NCI-H345 treated with DMSO at 0.1 percent for 48 hours (cell line): ENCODE data around the gene AIG1.
"Not testable (repeated sequence)": the region's sequence is repeated elsewhere in the genome, so short reads cannot be mapped to it uniquely, and the experiment has no call there.

ENCODE experiments used
- DNase-seq: peaks from one replicate; lab custom pipeline; 2025; ENCODE audit not compliant: unreplicated experiment; lab: John Stamatoyannopoulos, UW

Gene AIG1

GRCh38 chr6:143160439-143161220 is 99.9 kb downstream of the AIG1 start:
- DNase-seq: no peak

GRCh38 chr6:143163621-143164020 is 102.9 kb downstream of the AIG1 start:
- no peak for DNase-seq

- no peak for DNase-seq
Measured at GRCh38 chr6:143164565-143165105, 103.9 kb downstream of the AIG1 start.

DNA sequence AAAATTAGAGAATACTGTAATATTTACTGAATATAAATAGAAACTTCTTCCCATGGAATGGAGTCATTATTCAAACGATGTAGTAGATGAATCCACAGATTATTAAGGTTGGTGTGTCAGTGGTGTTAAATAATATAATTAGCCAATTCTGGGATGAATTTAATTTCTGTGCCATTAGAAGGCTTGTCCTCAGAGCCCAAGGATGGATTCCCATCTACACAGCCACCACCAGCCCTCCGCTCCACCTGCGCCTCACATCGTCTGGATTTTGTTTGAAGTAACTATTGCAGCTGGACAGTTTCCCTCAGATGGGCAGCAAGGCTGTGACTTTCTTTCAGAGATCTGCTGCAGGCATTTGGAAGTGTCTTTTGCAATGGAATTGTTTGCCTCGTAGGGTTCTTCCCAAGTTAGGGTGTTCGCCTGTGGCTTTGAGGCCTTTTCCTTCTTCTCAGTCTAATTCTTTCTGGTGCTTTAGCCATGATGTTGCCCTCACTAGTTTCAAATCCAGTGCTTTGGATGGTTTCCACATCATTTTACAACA is 104.7 kb downstream of the AIG1 start:
- DNase-seq: no peak

DNA sequence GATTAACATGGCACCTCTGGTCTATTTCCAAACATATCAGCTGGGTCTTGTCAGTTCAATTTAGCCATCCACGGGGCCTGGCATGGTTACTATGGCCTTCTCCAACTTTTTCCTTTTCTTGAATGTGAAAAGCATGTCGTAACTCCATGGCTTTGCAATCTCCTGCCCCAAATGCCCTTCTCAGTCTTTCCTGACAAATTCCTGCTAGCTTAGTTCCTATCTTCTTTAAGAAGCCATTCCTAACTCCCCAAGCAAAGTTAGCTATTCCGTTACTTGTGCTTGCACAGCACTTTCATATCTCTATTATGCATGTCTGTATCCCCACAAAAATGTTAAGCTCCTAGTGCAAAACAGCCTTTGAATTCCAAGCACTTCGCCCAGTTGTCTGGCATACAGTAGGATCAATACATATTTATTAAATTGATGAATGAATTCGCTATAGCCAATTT is 105.6 kb downstream of the AIG1 start:
- DNase-seq: no peak

GRCh38 chr6:143167224-143167623 is 106.5 kb downstream of the AIG1 start:
- DNase-seq: no peak

DNA sequence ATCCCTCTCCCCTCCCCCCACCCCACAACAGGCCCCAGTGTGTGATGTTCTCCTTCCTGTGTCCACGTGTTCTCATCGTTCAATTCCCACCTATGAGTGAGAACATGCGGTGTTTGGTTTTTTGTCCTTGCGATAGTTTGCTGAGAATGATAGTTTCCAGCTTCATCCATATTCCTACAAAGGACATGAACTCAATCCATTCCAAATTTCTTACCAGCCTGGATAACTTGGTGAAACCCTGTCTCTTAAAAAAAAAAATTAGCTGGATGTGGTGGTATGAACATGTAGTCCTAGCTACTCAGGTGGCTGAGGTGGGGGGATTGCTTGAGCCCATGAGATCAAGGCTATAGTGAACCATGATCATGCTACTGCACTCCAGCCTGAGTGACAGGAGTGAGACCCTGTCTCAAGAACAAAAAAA is 107.7 kb downstream of the AIG1 start:
- DNase-seq: not testable (repeated sequence)

GRCh38 chr6:143169440-143169839 is 108.8 kb downstream of the AIG1 start:
- DNase-seq: no peak

- DNase-seq: no peak
Measured at GRCh38 chr6:143174516-143174915, 113.8 kb downstream of the AIG1 start.

- no peak for DNase-seq
Measured at GRCh38 chr6:143174951-143175350, 114.3 kb downstream of the AIG1 start.

GRCh38 chr6:143176090-143177021 is 115.7 kb downstream of the AIG1 start:
- DNase-seq: no peak

- no peak for DNase-seq
Measured at GRCh38 chr6:143177706-143178105, 117.0 kb downstream of the AIG1 start.

- DNase-seq: no peak
Measured at GRCh38 chr6:143179096-143179495, 118.4 kb downstream of the AIG1 start.

GRCh38 chr6:143179901-143180612 is 119.4 kb downstream of the AIG1 start:
- DNase-seq: no peak

DNA sequence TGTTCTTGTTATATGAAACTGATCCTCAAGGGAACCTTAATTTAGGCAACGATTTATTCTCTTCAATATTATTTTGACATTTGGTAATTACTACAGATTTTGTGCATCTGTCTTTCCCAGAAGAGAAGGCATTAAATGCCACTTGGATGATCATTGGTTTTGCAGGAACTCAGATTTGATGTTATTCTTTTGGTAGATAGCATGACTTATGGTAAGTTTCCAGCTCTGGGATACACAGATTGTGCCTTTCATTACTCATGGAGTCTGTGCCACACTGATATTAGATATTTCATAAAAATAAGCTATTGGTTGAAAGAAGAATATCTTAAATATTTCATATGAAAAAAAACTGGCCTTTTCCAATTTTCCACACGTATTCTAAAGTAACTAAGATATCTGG is 120.1 kb downstream of the AIG1 start:
- DNase-seq: no peak

GRCh38 chr6:143183666-143184065 is 123.0 kb downstream of the AIG1 start:
- DNase-seq: no peak

- no peak for DNase-seq
Measured at GRCh38 chr6:143185288-143185687, 124.6 kb downstream of the AIG1 start.

DNA sequence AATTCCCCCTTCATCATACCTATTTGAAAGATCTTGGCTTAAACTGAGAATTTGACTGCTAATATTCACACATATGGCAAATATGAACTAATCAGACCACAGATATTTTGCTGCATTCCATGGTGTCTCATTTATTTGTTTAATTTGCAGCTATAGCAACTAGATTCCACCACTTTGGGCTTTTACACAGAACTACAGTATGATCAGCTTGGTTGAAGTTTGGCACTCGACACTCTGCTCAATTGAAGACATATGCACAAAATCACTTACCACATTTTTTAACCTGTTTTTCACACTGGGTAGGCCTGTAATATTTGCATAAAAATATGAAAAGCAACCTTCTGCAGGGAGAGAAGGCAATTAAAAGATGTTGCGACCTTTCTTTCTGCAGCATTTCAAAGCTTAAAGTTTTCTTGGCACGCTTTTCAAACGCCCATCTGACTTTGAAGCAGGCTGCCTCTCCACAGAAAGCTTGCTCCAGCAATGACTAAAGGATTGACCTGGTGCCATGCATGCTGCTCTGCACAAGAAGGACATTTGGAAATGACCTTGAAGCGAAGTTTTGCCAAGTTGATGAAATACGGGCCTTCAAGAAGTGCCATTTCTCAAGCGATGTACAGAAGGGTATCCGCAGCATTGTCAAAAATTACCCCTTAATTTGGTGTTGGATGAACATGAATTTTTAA is 126.7 kb downstream of the AIG1 start:
- DNase-seq: no peak

- DNase-seq: no peak
Measured at GRCh38 chr6:143188292-143188691, 127.6 kb downstream of the AIG1 start.

GRCh38 chr6:143191361-143191760 is 130.7 kb downstream of the AIG1 start:
- DNase-seq: no peak
